ENCODE measurements around the gene KLF6. TPM values are rescaled to one million over a fixed set of nuclear protein-coding genes. Genes with fewer than 3 reads are reported as not detected.

KLF6 gene
- total and polyA plus RNA-seq, 9 of the 15 experiments (the other 6 are each of a cell fraction or from before 2014, with no cell fraction given): 3.2 to 23.9 (median 8.0) TPM

DNA sequence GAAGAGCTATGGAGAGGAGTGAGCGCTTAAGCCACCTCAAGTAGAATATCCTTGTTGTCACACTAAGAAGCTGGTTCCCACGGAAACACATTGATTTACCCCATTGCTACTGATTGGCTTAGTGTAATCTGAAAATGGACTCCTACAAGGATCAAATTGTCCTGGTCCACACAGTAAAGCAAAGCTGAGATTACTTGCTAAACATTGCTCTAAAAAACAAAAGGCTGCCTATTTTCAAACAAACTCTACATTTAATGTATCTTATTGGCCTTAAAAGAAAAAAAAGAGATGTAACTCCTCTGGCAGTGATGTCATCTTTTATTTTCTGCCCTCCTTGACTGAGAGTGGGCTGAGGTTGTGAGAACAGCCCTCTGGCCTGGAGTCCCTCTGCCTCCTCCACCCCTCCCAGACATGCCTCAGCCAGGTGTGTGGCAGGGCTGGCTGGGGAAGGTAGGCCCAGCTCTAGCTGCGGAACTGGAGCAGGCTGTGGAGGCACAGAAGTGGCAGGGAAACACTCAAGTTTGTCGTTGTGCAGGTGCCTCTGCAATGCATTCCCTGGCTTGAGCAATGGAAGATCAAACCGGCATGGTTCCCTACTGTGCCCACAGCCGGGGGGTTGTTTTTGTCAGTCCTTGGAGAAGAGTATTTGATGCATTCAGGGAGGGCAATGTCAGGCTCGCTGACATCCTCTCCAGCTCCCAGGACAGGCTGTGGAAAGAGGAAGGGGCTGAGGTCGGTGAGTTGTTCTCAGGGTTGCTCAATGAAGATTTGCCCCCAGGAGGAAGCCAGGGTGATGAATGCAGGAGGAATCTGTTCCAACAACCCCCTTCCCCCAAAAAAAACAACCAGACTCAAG, 9.1 kb downstream of the KLF6 start (continued):
- TF ChIP-seq CSDE1 (IDR thresholded peaks at IDR 0.05) (no peak), POLR2AphosphoS2 (IDR thresholded peaks at IDR 0.05; ENCODE audit: low read length) (peak; percentile 92; the same call in 1 of the 2 replicates), CREB1 (IDR thresholded peaks at IDR 0.05) (no peak), CREB1 (CRISPR knock-in tag; IDR thresholded peaks at IDR 0.05) (no peak), NFYB (IDR thresholded peaks at IDR 0.05; ENCODE audit: extremely low read depth, insufficient read length) (peak; percentile 9), BDP1 (IDR thresholded peaks at IDR 0.05; ENCODE audit: insufficient read depth, insufficient read length) (no peak), NFATC3 (IDR thresholded peaks at IDR 0.05) (peak; percentile 5; the same call in 1 of the 2 replicates), THRAP3 (IDR thresholded peaks at IDR 0.05; ENCODE audit: borderline replicate concordance) (peak; percentile 81; the same call in 1 of the 2 replicates), SP2 (IDR thresholded peaks at IDR 0.05; ENCODE audit: extremely low read depth, low read depth, low read length, poor library complexity, severe bottlenecking) (no peak), FOXJ2 (tag; IDR thresholded peaks at IDR 0.05) (no peak)
- TF ChIP-seq, protein P1, sequence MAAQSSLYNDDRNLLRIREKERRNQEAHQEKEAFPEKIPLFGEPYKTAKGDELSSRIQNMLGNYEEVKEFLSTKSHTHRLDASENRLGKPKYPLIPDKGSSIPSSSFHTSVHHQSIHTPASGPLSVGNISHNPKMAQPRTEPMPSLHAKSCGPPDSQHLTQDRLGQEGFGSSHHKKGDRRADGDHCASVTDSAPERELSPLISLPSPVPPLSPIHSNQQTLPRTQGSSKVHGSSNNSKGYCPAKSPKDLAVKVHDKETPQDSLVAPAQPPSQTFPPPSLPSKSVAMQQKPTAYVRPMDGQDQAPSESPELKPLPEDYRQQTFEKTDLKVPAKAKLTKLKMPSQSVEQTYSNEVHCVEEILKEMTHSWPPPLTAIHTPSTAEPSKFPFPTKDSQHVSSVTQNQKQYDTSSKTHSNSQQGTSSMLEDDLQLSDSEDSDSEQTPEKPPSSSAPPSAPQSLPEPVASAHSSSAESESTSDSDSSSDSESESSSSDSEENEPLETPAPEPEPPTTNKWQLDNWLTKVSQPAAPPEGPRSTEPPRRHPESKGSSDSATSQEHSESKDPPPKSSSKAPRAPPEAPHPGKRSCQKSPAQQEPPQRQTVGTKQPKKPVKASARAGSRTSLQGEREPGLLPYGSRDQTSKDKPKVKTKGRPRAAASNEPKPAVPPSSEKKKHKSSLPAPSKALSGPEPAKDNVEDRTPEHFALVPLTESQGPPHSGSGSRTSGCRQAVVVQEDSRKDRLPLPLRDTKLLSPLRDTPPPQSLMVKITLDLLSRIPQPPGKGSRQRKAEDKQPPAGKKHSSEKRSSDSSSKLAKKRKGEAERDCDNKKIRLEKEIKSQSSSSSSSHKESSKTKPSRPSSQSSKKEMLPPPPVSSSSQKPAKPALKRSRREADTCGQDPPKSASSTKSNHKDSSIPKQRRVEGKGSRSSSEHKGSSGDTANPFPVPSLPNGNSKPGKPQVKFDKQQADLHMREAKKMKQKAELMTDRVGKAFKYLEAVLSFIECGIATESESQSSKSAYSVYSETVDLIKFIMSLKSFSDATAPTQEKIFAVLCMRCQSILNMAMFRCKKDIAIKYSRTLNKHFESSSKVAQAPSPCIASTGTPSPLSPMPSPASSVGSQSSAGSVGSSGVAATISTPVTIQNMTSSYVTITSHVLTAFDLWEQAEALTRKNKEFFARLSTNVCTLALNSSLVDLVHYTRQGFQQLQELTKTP (IDR thresholded peaks at IDR 0.05; ENCODE audit: low read depth in 1 of 2, partially characterized antibody in 2 of 2): peak in 1 of 2 experiments; percentile 7

Data from K562 (cell line).